NCI-H460 (cell line): ENCODE results near the gene ZNF574. TPM values are rescaled to one million over a fixed set of nuclear protein-coding genes. Genes with fewer than 3 reads are reported as not detected.
"Not testable (repeated sequence)": the region's sequence is repeated elsewhere in the genome, so short reads cannot be mapped to it uniquely, and the experiment has no call there.

Experiments used
- DNase-seq: peaks from one replicate; pipeline ENCODE4 v3.0.0-alpha.2; 2016; ENCODE audit warnings: low read depth; ENCODE audit errors: extremely low read depth
- polyA plus RNA-seq: library from polyadenylated mRNA; depleted of rRNA; stranded (reverse); fragments of >200 nt; gene quantifications from 2 replicates; pipeline ENCODE4 v1.2.3, GENCODE V29; 2014; cell fraction: nucleus; rRNA removed
- total RNA-seq: library from RNA; depleted of rRNA; stranded (reverse); fragments of >200 nt; shearing (Covaris generic); gene quantifications from 2 replicates; pipeline ENCODE4 v1.2.3, GENCODE V29; 2014; rRNA removed

The ZNF574 gene, protein sequence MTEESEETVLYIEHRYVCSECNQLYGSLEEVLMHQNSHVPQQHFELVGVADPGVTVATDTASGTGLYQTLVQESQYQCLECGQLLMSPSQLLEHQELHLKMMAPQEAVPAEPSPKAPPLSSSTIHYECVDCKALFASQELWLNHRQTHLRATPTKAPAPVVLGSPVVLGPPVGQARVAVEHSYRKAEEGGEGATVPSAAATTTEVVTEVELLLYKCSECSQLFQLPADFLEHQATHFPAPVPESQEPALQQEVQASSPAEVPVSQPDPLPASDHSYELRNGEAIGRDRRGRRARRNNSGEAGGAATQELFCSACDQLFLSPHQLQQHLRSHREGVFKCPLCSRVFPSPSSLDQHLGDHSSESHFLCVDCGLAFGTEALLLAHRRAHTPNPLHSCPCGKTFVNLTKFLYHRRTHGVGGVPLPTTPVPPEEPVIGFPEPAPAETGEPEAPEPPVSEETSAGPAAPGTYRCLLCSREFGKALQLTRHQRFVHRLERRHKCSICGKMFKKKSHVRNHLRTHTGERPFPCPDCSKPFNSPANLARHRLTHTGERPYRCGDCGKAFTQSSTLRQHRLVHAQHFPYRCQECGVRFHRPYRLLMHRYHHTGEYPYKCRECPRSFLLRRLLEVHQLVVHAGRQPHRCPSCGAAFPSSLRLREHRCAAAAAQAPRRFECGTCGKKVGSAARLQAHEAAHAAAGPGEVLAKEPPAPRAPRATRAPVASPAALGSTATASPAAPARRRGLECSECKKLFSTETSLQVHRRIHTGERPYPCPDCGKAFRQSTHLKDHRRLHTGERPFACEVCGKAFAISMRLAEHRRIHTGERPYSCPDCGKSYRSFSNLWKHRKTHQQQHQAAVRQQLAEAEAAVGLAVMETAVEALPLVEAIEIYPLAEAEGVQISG
- total RNA-seq: 8.4 and 8.7 TPM in 2 replicates
- polyA plus RNA-seq: 2.4 and 5.0 TPM in 2 replicates

DNA sequence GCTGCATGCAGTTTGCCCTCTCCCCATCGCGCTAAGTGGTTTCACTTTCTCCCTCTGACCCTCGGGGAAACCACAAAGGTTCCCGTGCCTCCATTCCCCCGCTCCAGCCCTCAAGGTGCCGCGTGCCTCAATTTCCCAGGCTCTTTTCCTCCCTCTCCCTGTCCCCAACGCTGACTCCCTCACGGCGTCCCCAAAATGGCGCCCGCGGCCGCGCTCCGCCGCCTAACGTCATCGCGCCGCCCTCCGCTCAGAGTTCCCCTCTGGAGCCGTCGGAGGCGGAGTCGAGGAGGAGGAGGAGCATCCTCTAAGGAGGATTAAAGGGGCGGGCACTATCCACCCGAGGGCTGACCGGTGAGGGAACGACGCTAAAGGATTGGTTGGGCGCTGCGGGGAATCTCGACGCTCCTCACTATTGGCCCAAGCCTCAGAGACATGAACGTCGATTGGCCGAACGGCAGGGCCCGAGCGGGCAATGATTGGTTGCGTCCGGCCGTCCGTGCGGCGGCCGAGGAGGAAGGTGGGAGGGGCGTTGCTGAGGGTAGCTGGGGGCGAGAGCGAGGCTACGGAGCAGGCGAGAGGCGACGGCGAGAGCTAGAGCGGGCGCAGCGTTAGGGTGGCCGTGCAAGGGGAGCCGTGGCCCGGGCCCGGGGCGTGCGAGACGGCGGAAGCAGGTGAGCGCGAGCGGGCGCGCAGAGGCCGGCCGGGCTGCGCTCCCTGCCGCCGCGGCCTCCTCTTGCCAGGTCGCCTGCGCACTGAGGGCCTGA is at the start of gene ZNF574:
Gene ZNF574, plus strand, starts transcription at position 551 of the 764 bp plus-strand sequence. CDS start 2,441 bp downstream, outside the sequence.
- DNase-seq: peak; percentile 98

DNA sequence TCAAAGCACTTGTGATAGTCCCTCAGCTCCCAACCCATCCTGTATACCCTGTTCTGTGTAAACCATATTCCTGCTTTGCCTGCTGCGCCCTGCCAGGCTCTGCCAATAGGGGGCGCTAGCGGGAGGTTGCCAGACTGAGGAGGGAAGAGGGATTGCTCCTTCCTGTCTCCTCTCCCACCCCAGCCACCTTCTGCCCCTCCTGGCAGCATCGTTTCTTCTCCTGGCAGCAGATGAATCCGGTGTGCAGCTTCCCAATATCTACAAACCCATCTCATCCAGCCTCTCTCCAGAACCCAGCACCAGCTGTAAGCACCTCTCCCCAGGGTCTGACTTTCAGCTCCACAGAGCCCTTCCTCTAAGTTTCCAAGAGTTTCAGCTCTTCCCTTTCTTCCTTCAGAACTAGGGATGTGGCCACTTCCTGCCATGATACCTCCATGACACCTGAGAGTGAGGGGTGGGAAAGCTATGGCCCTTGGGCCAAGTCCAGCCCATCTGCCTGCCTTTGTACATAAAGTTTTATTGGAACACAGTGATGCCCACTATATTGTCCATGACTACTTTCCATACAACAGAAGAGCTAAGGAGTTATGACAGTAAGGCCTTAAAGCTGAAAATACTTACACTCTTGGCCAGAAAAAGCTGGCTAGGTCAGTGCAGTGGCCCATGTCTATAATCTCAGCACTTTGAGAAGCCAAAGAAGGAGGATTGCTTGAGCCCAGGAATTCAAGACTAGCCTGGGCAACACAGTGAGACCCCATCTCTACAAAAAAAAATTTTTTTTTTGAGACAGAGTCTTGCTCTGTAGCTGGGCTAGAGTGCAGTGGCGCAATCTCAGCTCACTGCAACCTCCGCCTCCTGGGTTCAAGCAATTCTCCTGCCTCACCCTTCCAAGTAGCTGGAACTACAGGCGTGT is 47.4 kb upstream of the ZNF574 start:
- no peak for DNase-seq

DNA sequence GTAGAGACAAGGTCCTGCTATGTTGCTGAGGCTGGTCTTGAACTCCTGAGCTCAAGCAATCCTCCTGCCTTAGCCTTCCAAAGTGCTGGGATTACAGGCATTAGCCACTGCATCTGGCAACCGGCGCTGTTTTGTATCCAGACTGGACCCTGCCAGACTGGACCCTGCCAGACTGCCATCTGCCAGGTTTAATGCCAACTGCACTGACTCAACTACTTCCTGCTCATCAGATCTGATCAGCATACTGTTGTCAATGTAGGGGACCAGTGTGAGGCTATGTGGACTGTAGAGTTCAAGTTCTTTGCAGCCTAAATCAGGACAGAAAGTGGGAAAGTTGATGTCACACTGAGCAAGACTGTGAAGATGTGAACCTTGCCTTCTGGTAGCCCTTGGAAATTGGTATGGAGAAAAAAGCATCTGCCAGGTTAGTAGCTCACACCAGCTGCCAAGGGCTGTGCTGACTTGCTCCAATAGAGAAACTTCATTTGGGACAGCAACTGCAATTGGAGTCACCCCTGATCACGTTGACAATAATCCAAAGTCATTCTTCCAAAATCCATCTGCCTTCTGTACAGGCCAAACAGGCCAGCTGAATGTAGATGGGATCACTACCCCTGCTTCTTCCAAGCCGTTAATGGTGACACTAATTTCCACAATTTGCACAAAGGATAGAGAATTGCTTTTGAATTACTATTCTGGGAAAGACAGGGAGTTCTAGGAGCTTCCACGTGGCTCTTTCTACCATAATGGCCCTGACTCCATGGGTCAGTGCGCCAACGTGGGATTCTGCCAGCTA is 45.1 kb upstream of the ZNF574 start:
- DNase-seq: no peak

DNA sequence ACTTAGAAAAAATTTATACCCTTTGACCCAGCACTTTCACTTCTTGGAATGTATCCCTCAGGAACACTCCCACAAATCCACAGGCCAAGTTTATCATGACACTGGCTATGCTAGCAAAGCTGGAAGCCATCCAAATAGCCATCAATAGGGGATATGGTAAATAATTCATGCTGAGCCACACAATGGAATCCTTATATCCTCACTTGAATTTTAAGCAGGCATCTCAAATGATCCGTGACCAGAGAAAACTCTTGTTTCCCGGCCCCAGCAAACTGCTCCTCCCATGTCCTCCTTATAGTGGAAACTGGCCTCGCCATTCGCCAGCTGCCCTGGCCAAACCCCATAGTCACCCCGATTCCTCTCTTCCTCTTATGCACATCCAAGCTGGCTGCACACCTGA is 43.5 kb upstream of the ZNF574 start:
- no peak for DNase-seq

DNA sequence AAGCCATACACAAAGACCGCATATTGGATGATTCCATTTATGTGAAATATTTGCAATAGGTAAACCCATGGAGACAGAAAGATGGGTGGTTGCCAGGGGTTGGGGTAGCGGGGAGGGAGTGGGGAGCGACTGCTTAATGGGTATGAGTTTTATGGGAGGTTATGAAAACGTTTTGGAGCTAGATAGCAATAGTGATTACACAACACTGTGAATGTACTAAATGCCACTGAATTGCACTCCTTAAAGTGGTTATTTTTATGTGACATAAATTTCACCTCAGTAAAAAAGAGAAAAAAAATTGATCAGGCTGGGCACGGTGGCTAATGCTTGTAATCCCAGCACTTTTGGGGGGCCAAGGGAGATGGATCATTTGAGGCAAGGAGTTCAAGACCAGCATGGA is 42.6 kb upstream of the ZNF574 start:
- DNase-seq: no peak

DNA sequence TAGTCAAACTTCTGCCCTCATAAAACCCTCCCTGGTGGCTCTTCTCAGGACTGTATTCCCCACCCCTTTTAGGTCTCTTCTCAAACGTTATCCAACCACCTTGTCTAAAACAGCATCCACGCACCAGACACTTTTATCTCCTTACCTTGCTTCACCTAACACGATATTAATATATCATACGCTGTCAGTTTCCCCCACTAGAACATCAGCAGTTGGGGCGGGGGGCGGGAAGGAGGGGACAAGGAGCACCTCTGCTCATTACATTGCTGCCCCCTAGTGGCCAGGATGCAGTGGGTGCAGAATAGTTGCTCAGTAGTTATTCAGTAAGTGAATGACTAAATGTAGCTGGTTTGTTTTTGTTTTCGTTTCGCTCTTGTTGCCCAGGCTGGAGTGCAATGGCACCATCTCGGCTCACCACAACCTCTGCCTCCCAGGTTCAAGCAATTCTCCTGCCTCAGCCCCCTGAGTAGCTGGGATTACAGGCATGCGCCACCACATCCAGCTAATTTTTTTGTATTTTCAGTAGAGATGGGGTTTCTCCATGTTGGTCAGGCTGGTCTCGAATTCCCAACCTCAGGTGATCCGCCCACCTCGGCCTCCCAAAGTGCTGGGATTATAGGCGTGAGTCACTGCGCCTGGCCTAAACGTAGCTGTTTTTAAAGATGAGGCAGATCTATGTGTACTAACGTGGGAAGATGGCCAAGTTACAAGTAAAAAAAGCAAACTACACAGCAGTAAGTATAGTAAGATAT is 41.1 kb upstream of the ZNF574 start:
- peak; percentile 65 for DNase-seq

DNA sequence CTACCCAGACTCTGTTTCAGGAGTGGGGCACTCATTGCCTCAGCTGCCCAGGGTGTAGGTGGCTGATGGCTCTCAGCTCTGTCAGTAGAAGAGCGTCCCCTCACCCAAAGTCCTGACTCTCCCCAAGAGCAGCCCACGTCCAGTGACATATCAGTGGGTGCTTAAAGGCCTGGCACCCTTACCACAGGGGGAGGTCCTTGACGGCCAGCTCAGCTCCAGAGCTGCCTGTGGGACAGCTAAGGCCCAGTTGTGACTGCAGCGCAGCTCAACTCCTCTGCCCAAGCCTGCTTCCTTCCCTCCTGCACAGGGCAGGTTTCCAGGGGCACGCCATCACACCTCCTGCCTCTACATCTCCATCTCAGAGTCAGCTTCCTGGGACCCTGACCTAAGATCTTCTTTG is 38.3 kb upstream of the ZNF574 start:
- no peak for DNase-seq

DNA sequence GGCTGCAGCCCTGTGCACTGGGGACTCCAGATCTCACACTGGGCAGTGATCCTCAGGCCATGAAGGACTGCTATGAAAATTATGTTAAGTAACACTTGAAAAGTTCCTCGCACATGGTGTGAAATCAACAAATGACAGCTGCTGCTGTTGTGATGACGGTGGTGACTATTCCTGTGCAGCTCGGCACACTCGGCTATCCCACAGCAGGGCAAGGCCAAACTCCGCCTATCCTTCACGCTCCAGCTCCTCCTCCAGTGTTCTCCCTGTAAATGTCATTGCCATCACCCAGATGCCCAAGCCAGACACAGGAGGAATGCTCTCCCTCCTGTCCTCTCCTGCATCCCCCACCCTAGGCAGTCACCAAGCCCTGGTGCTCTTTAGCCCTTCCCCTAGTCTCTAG is 37.3 kb upstream of the ZNF574 start:
- DNase-seq: no peak

DNA sequence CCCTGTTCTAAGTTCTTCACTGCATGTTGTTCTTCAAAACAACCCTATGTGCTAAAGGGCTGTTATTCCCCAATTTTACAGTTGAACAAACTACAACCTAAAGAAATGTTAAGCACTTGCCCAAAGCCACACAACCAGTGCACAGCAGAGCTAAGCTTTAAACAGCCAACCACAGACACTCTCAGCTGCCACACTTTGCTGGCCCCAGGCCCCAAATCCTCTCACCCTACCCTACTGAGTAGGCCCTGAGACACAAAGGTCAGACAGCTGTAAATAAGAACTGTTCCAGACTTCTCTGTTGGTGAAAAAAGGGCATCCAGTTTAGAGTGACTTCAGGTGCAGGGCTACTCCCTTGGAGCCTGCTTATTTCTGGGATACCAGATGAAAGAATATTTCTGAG is 35.9 kb upstream of the ZNF574 start:
- DNase-seq: no peak

DNA sequence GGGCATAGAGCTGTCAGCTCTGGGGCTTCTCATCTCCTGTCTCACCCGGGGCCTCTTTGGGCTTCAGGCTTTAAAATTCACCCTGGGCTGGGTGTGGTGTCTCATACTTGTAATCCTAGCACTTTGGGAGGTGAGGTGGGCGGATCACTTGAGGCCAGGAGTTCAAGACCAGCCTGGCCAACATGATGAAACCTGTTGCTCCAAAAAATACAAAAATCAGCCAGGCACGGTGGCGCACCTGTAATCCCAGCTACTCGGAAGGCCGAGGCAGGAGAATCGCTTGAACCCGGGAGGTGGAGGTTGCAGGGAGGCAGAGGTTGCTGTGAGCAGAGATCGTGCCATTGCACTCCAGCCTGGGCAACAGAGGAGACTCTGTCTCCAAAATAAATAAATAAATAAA is 35.5 kb upstream of the ZNF574 start:
- not testable (repeated sequence) for DNase-seq

DNA sequence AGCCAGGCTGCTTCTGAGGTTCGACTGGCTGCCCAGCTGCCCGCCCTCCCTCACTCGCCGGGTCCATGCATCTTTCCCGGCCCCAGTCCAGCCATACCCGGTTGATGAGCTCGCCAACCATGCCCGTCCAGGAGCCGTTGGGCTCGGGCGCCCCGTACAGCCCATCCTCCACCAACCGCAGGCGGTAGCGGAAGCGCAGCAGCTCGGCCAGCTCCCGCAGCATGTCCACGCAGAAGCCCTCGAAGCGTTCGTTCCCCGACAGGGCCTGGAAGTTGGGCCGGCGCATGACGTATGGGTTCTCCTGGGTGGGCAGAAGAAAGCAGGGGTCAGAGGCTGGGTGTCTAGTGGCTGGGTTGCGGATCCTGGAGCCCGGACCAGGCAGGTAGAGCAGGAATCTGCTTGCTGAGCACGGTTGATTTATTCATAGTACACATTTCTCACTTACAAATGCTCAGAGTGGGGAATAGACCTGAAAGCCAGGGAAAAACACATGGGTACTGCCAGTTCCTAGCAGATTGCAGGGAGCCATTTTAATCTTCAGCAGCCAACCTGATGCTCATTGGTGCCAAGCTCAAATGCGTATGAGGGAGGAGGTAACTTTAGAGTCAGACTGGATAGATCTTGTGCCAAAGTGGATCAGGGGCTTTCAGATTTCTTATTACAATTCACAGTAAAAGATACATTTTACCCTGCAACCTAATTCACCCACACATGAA is 33.4 kb upstream of the ZNF574 start:
- no peak for DNase-seq

DNA sequence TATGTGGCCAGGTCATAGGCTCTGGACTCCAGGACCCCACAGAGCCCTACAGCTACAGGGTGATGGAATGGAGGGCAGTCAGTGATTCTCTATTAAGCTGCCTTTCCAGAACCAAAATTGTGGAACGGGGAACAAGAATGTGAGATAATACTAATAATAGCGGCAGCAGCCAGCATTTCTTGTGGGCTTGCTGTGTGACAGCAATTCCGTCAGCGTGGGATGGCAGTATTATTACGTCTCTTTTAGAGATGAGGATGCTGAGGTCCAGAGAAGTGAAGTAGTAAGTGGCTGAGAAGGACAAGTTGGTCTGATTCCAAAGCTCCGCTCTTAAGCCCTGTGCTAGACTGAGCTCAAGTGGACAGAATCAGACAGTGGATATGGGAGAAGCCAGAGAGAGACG is 30.4 kb upstream of the ZNF574 start:
- DNase-seq: no peak

DNA sequence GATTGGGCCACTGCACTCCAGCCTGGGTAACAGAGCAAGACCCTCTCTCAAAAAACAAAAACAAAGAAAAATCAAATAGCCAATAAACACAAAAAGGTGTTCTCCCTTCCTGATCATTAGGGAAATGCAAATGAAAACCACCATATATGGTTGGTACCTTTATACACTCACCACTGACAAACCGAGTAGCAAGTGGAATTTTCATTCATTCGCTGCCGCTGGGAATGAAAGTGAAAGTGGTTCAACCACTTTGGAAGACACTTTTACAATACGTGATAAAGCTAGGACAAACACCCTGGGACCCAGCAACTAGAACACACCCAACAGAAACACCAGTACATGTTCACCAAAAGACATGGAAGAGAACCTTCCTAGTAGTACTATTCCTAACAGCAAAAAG is 27.0 kb upstream of the ZNF574 start:
- no peak for DNase-seq

DNA sequence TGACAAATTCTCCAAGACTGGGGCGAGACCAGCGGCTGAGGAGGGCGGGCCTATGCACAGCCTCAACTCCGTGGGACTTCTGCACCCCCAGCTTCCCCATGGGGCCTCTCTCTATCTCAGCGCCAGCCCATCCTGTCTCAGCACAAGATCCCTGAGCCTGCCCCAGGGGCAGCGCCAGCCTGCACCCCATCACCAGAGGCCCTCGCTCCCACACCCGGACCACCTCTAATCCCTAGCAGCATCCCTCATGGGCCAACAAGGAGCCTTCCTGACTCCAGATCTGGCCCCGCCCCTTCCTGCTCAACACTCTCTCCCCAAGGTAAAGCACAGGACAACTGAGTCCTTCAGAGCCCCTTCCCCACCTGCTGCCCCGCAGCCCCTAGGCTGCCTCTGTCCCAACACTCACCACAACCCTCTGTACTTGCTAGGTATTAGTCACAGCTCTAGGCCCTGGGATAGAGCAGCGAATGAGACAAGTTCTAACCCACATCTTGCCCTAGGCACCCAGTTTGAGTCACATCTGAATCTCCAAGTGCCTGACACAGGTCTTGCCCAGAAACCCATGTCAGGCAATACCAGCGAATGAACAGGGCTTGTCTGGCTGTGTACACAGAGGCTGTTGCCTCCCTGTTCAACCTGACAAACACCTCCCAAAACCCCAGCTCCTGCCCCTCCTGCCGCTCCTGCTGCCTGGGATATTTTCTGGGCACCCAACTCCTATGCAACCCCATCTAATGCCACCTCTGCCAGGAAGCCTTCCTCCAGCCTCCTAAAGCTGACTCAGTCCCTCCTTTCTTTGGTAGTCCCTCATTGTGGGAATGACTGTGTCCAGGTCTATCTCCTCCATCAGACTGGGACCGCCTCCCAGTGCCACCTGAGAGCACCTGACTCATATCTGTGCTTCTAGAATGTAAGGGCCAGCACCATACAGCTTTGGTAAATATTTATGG is 24.5 kb upstream of the ZNF574 start:
- DNase-seq: no peak

DNA sequence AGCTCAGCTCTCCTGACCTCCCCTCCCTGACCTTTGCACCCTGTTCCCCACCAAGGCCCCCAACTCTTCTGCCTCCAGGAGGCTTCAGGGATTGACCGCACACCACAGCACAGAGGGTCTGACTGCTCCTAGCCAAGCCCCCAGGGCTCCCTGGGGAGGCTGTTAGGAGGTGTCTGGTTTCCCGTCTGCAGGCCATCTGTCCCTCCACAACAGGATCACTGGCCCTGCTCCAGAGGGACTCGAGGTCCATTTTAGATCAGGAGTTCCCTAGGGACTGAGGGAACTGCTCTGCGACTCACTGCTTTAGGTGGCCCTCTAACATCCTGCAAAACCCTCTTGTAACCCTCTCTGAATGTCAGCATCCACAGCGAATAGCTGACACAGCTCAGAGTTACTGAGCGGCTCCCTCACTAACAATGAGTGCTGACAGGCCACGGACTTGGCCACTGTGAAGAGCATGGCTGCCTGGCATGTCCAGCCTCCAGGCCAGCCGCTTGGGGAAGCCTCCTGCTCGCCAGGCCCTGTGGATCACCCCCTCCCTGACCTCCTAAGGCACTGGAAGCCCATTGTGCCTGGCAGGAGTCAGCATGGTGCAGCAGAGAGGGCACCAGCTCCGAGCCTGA is 23.6 kb upstream of the ZNF574 start:
- DNase-seq: no peak
